ENCODE measurements around the gene SLIT3.
A peak's percentile ranks its signal among the peaks of the same experiment; 100 is the strongest.

The SLIT3 gene

GRCh38 chr5:168990679-168991078, 310.3 kb downstream of the SLIT3 start:
- DNase-seq (ENCODE audit: insufficient read length, low spot score) (no peak), FAIRE-seq (no peak)
- no peak for TF ChIP-seq CTCF (IDR thresholded peaks at IDR 0.05; ENCODE audit: insufficient read depth, missing control alignments)

GRCh38 chr5:168989731-168990505, 311.0 kb downstream of the SLIT3 start:
- FAIRE-seq, result no peak
- TF ChIP-seq CTCF (IDR thresholded peaks at IDR 0.05; ENCODE audit: insufficient read depth, missing control alignments), result no peak
- DNase-seq (ENCODE audit: insufficient read length, low spot score), result no peak

GRCh38 chr5:168988699-168989098, 312.2 kb downstream of the SLIT3 start:
- no peak for TF ChIP-seq CTCF (IDR thresholded peaks at IDR 0.05; ENCODE audit: insufficient read depth, missing control alignments)
- no peak for FAIRE-seq
- no peak for DNase-seq (ENCODE audit: insufficient read length, low spot score)

GRCh38 chr5:168987543-168988300, 313.2 kb downstream of the SLIT3 start:
- FAIRE-seq (peak; percentile 6), DNase-seq (ENCODE audit: insufficient read length, low spot score) (no peak)
- TF ChIP-seq CTCF (IDR thresholded peaks at IDR 0.05; ENCODE audit: insufficient read depth, missing control alignments), result peak; percentile 96

- no peak for DNase-seq (ENCODE audit: insufficient read length, low spot score)
- TF ChIP-seq CTCF (IDR thresholded peaks at IDR 0.05; ENCODE audit: insufficient read depth, missing control alignments), result no peak
- FAIRE-seq, result no peak
Observed at GRCh38 chr5:168985454-168985853, 315.5 kb downstream of the SLIT3 start.

GRCh38 chr5:168984135-168984675, 316.7 kb downstream of the SLIT3 start:
- DNase-seq (ENCODE audit: insufficient read length, low spot score) (no peak), FAIRE-seq (no peak)
- no peak for TF ChIP-seq CTCF (IDR thresholded peaks at IDR 0.05; ENCODE audit: insufficient read depth, missing control alignments)

All from D721Med (cell line).